Smooth muscle cell (in vitro differentiated cells): ENCODE measurements around the gene VPS13C. TPM values are rescaled to one million over a fixed set of nuclear protein-coding genes. Genes with fewer than 3 reads are reported as not detected.

Experiments
- DNase-seq: peaks from one replicate; lab custom pipeline; 2025; ENCODE audit not compliant: unreplicated experiment; lab: John Stamatoyannopoulos, UW
- H2AFZ ChIP-seq: fragments of 200-600 bp; sonication (generic); 2 replicates; pipeline ENCODE4 v1.6.0; 2016; ENCODE audit warnings: antibody characterized with exemption, low read depth, mild to moderate bottlenecking
- H3F3A ChIP-seq: fragments of 200-600 bp; sonication (generic); 2 replicates; pipeline ENCODE4 v1.6.0; 2017; ENCODE audit warnings: antibody characterized with exemption, low read depth
- H3K27ac ChIP-seq: fragments of 200-600 bp; sonication (generic); 2 replicates; pipeline ENCODE4 v1.5.1; 2016; ENCODE audit warnings: low read depth, mild to moderate bottlenecking
- H3K27me3 ChIP-seq: fragments of 200-600 bp; sonication (generic); 2 replicates; pipeline ENCODE4 v1.6.1; 2016; ENCODE audit warnings: low read depth, mild to moderate bottlenecking
- H3K36me3 ChIP-seq: fragments of 200-600 bp; sonication (generic); 2 replicates; pipeline ENCODE4 v1.5.1; 2016; ENCODE audit warnings: low read depth
- H3K4me1 ChIP-seq: fragments of 200-600 bp; sonication (generic); 2 replicates; pipeline ENCODE4 v1.5.1; 2016; ENCODE audit warnings: low read depth
- H3K4me2 ChIP-seq: fragments of 200-600 bp; sonication (generic); 2 replicates; pipeline ENCODE4 v1.6.0; 2016; ENCODE audit warnings: mild to moderate bottlenecking
- H3K4me3 ChIP-seq: fragments of 200-600 bp; sonication (generic); 2 replicates; pipeline ENCODE4 v1.5.1; 2016; ENCODE audit warnings: mild to moderate bottlenecking
- H3K79me2 ChIP-seq: fragments of 200-600 bp; sonication (generic); 2 replicates; pipeline ENCODE4 v1.6.0; 2016; ENCODE audit warnings: low read depth, mild to moderate bottlenecking
- H3K9ac ChIP-seq: fragments of 200-600 bp; sonication (generic); 2 replicates; pipeline ENCODE4 v1.6.0; 2016; ENCODE audit warnings: low read depth
- H3K9me3 ChIP-seq: fragments of 200-600 bp; sonication (generic); replicated peaks from 2 replicates; pipeline ENCODE4 v1.5.1; 2016; ENCODE audit warnings: low read depth
- H4K20me1 ChIP-seq: fragments of 200-600 bp; sonication (generic); 2 replicates; pipeline ENCODE4 v1.6.0; 2016; ENCODE audit warnings: low read depth
- CTCF ChIP-seq: fragments of 200-600 bp; sonication (generic); IDR thresholded peaks from 2 replicates; pipeline ENCODE4 v1.5.1; 2017; ENCODE audit warnings: borderline replicate concordance, mild to moderate bottlenecking, antibody characterized with exemption; ENCODE audit not compliant: insufficient read depth, poor library complexity, severe bottlenecking
- WGBS: methylation state at CpG from one replicate; pipeline ENCODE4 v1.1.7; 2016; ENCODE audit warnings: low lambda C conversion rate; 5-methylcytosine and 5-hydroxymethylcytosine counted together
- polyA plus RNA-seq: library from polyadenylated mRNA; unstranded; fragments of >200 nt; fragmentation: Nextera tagmentation; extraction: Ambion mirVana; gene quantifications from 2 replicates; pipeline ENCODE4 v1.2.1, GENCODE V29; 2016
- total RNA-seq: library from RNA; depleted of rRNA; stranded (reverse); fragments of >200 nt; gene quantifications from 2 replicates; pipeline ENCODE4 v1.2.3, GENCODE V29; 2014

VPS13C gene
- total and polyA plus RNA-seq, 2 experiments from 2014 or later: 2.8 to 33.8 TPM

GRCh38 chr15:61820951-61821350 is 239.3 kb downstream of the VPS13C start:
- Histone ChIP-seq H4K20me1 (no peaks in the 10 kb centered on the region), H3K27ac (no peak overlapping the region), H3K4me3 (no peak overlapping the region), H3K36me3 (no peaks in the 10 kb centered on the region), H3K9me3 (no peaks in the 10 kb centered on the region), H2AFZ (no peak overlapping the region), H3K4me2 (no peak overlapping the region), H3K9ac (no peak overlapping the region), H3K27me3 (peaks cover 20% of the 10 kb centered on the region), H3K79me2 (no peaks in the 10 kb centered on the region), H3F3A (no peaks in the 10 kb centered on the region), H3K4me1 (no peaks in the 10 kb centered on the region)
- WGBS: 95% methylated on average over 4 of the region's 4 CpGs
- no peak for DNase-seq
- TF ChIP-seq CTCF: no peak

GRCh38 chr15:61820212-61820611 is 240.0 kb downstream of the VPS13C start:
- H3K79me2 ChIP-seq: no peaks in the 10 kb centered on the region
- H3F3A ChIP-seq: no peaks in the 10 kb centered on the region
- no peak overlapping the region for H3K27ac ChIP-seq
- TF ChIP-seq CTCF: no peak
- no peak overlapping the region for H3K4me2 ChIP-seq
- H3K27me3 ChIP-seq: peaks cover 20% of the 10 kb centered on the region
- H2AFZ ChIP-seq: no peak overlapping the region
- WGBS: 92% methylated on average over 9 of the region's 9 CpGs
- H3K4me3 ChIP-seq: no peak overlapping the region
- H3K4me1 ChIP-seq: no peaks in the 10 kb centered on the region
- no peaks in the 10 kb centered on the region for H3K36me3 ChIP-seq
- H3K9me3 ChIP-seq: no peaks in the 10 kb centered on the region
- no peaks in the 10 kb centered on the region for H4K20me1 ChIP-seq
- H3K9ac ChIP-seq: no peak overlapping the region
- no peak for DNase-seq

- H3K27ac ChIP-seq: no peak overlapping the region
- no peak overlapping the region for H3K4me3 ChIP-seq
- DNase-seq: no peak
- 89% methylated on average over 9 of the region's 9 CpGs for WGBS
- no peak overlapping the region for H2AFZ ChIP-seq
- H3K36me3 ChIP-seq: no peaks in the 10 kb centered on the region
- TF ChIP-seq CTCF: no peak
- H3K9me3 ChIP-seq: no peaks in the 10 kb centered on the region
- no peaks in the 10 kb centered on the region for H4K20me1 ChIP-seq
- H3K4me1 ChIP-seq: no peaks in the 10 kb centered on the region
- peaks cover 20% of the 10 kb centered on the region for H3K27me3 ChIP-seq
- no peaks in the 10 kb centered on the region for H3F3A ChIP-seq
- H3K79me2 ChIP-seq: no peaks in the 10 kb centered on the region
- H3K9ac ChIP-seq: no peak overlapping the region
- H3K4me2 ChIP-seq: no peak overlapping the region
These were observed 240.9 kb downstream of the VPS13C start for GRCh38 chr15:61819386-61819785.

- Histone ChIP-seq H3K9me3 (no peaks in the 10 kb centered on the region), H3K9ac (no peak overlapping the region), H3K4me2 (no peak overlapping the region), H2AFZ (no peak overlapping the region), H3K4me3 (no peak overlapping the region), H4K20me1 (no peaks in the 10 kb centered on the region), H3K79me2 (no peaks in the 10 kb centered on the region), H3K36me3 (no peaks in the 10 kb centered on the region), H3K27ac (no peak overlapping the region), H3F3A (no peaks in the 10 kb centered on the region), H3K4me1 (no peaks in the 10 kb centered on the region), H3K27me3 (peaks cover 20% of the 10 kb centered on the region)
- WGBS: 95% methylated on average over 2 of the region's 2 CpGs
- DNase-seq: no peak
- no peak for TF ChIP-seq CTCF
These were observed 241.4 kb downstream of the VPS13C start for GRCh38 chr15:61818801-61819200.
